ENCODE data around the gene TMEM35B.

GRCh38 chr1:34965597-34965996, 19.6 kb downstream of the TMEM35B start:
- TF ChIP-seq POLR2A (IDR thresholded peaks at IDR 0.05; ENCODE audit: low read depth, low read length) (no peak), POLR2AphosphoS5 (IDR thresholded peaks at IDR 0.05; ENCODE audit: low read depth, low read length) (no peak), TAF1 (IDR thresholded peaks at IDR 0.05; ENCODE audit: low read depth, low read length) (no peak), SPI1 (IDR thresholded peaks at IDR 0.05; ENCODE audit: low read depth, low read length) (no peak), POU2F2 (IDR thresholded peaks at IDR 0.05; ENCODE audit: low read depth, low read length) (no peak), PAX5 (IDR thresholded peaks at IDR 0.05; ENCODE audit: insufficient read depth, low read length, severe bottlenecking) (no peak)
